Measurements from ENCODE around the gene PTPN1.
A peak's percentile ranks its signal among the peaks of the same experiment; 100 is the strongest.

The PTPN1 gene

GRCh38 chr20:50513169-50514034 lies 3.2 kb downstream of the PTPN1 start:
- Histone ChIP-seq H3K4me3 (ENCODE audit: low read length in 2 of 2) (peak overlapping the region in 1 of 2 donors; percentile 8), H3K4me1 (ENCODE audit: control insufficient read depth in 2 of 2, insufficient read depth in 2 of 2, low read length in 2 of 2) (peaks cover 38 to 51% of the 10 kb centered on the region in 2 donors), H3K27me3 (ENCODE audit: control insufficient read depth in 2 of 2, insufficient read depth in 2 of 2, low read length in 2 of 2) (no peaks in the 10 kb centered on the region), H3K27ac (ENCODE audit: low read depth in 2 of 2, low read length in 2 of 2) (peak overlapping the region in 1 of 2 donors; percentile 44), H3K9ac (ENCODE audit: low read depth in 1 of 2, low read length in 2 of 2) (peak overlapping the region in 1 of 2 donors; percentile 11), H3K36me3 (ENCODE audit: control insufficient read depth in 2 of 2, insufficient read depth in 2 of 2, low read length in 2 of 2) (no peaks in the 10 kb centered on the region), H3K9me3 (ENCODE audit: control insufficient read depth in 2 of 2, low read length in 2 of 2) (no peaks in the 10 kb centered on the region)

- Histone ChIP-seq H3K27me3 (ENCODE audit: control insufficient read depth in 2 of 2, insufficient read depth in 2 of 2, low read length in 2 of 2) (no peaks in the 10 kb centered on the region), H3K4me1 (ENCODE audit: control insufficient read depth in 2 of 2, insufficient read depth in 2 of 2, low read length in 2 of 2) (peaks cover 39 to 56% of the 10 kb centered on the region in 2 donors), H3K9me3 (ENCODE audit: control insufficient read depth in 2 of 2, low read length in 2 of 2) (no peaks in the 10 kb centered on the region), H3K36me3 (ENCODE audit: control insufficient read depth in 2 of 2, insufficient read depth in 2 of 2, low read length in 2 of 2) (no peaks in the 10 kb centered on the region), H3K9ac (ENCODE audit: low read depth in 1 of 2, low read length in 2 of 2) (no peak overlapping the region), H3K27ac (ENCODE audit: low read depth in 2 of 2, low read length in 2 of 2) (peak overlapping the region; percentile 7 to 44), H3K4me3 (ENCODE audit: low read length in 2 of 2) (no peak overlapping the region)
Observed at GRCh38 chr20:50514035-50514337, 3.8 kb downstream of the PTPN1 start.

DNA sequence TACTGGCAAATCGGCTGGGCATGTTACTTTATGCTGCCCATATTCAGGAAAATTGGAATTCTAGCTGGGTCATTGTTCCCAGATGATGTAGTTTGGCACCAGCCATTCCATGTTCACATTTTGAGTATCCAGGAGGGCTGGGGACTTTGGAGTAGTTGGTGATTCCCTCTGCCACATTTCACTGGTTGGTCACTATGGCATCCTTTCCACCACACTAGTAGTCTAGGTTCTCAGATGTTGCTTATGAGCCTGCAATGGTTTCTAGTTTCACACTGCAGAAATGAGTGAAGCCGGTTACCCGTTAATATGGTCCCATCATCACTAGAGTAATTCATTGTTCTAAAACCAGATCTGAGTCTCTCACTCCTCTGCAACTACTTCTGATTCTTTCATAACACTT lies 4.6 kb downstream of the PTPN1 start:
- no peak overlapping the region for H3K4me3 ChIP-seq (ENCODE audit: low read length in 2 of 2)
- H3K36me3 ChIP-seq (ENCODE audit: control insufficient read depth in 2 of 2, insufficient read depth in 2 of 2, low read length in 2 of 2): no peaks in the 10 kb centered on the region
- H3K27me3 ChIP-seq (ENCODE audit: control insufficient read depth in 2 of 2, insufficient read depth in 2 of 2, low read length in 2 of 2): no peaks in the 10 kb centered on the region
- H3K9ac ChIP-seq (ENCODE audit: low read depth in 1 of 2, low read length in 2 of 2): peak overlapping the region in 1 of 2 donors; percentile 15
- H3K4me1 ChIP-seq (ENCODE audit: control insufficient read depth in 2 of 2, insufficient read depth in 2 of 2, low read length in 2 of 2): peaks cover 43 to 59% of the 10 kb centered on the region in 2 donors
- peak overlapping the region in 1 of 2 donors; percentile 19 for H3K27ac ChIP-seq (ENCODE audit: low read depth in 2 of 2, low read length in 2 of 2)
- H3K9me3 ChIP-seq (ENCODE audit: control insufficient read depth in 2 of 2, low read length in 2 of 2): no peaks in the 10 kb centered on the region

- H3K36me3 ChIP-seq (ENCODE audit: control insufficient read depth in 2 of 2, insufficient read depth in 2 of 2, low read length in 2 of 2): no peaks in the 10 kb centered on the region
- no peaks in the 10 kb centered on the region for H3K27me3 ChIP-seq (ENCODE audit: control insufficient read depth in 2 of 2, insufficient read depth in 2 of 2, low read length in 2 of 2)
- no peaks in the 10 kb centered on the region for H3K9me3 ChIP-seq (ENCODE audit: control insufficient read depth in 2 of 2, low read length in 2 of 2)
- peak overlapping the region; percentile 8 to 77 for H3K27ac ChIP-seq (ENCODE audit: low read depth in 2 of 2, low read length in 2 of 2)
- no peak overlapping the region for H3K4me3 ChIP-seq (ENCODE audit: low read length in 2 of 2)
- H3K4me1 ChIP-seq (ENCODE audit: control insufficient read depth in 2 of 2, insufficient read depth in 2 of 2, low read length in 2 of 2): peaks cover 49 to 66% of the 10 kb centered on the region in 2 donors
- H3K9ac ChIP-seq (ENCODE audit: low read depth in 1 of 2, low read length in 2 of 2): peak overlapping the region in 1 of 2 donors; percentile 11
Observed at GRCh38 chr20:50515471-50516106, 5.4 kb downstream of the PTPN1 start.

- Histone ChIP-seq H3K27ac (ENCODE audit: low read depth in 2 of 2, low read length in 2 of 2) (peak overlapping the region; percentile 74 to 77), H3K36me3 (ENCODE audit: control insufficient read depth in 2 of 2, insufficient read depth in 2 of 2, low read length in 2 of 2) (no peaks in the 10 kb centered on the region)
Observed at GRCh38 chr20:50516180-50516934, 6.2 kb downstream of the PTPN1 start.

GRCh38 chr20:50516935-50517816 lies 7.0 kb downstream of the PTPN1 start:
- peaks cover 54 to 69% of the 10 kb centered on the region in 2 donors for H3K4me1 ChIP-seq (ENCODE audit: control insufficient read depth in 2 of 2, insufficient read depth in 2 of 2, low read length in 2 of 2)
- H3K4me3 ChIP-seq (ENCODE audit: low read length in 2 of 2): peak overlapping the region; percentile 18 to 23
- H3K9me3 ChIP-seq (ENCODE audit: control insufficient read depth in 2 of 2, low read length in 2 of 2): no peaks in the 10 kb centered on the region
- H3K27me3 ChIP-seq (ENCODE audit: control insufficient read depth in 2 of 2, insufficient read depth in 2 of 2, low read length in 2 of 2): no peaks in the 10 kb centered on the region
- H3K27ac ChIP-seq (ENCODE audit: low read depth in 2 of 2, low read length in 2 of 2): peak overlapping the region; percentile 74 to 77
- H3K9ac ChIP-seq (ENCODE audit: low read depth in 1 of 2, low read length in 2 of 2): peak overlapping the region in 1 of 2 donors; percentile 36
- no peaks in the 10 kb centered on the region for H3K36me3 ChIP-seq (ENCODE audit: control insufficient read depth in 2 of 2, insufficient read depth in 2 of 2, low read length in 2 of 2)

More at GRCh38 chr20:50516180-50516934, 6.2 kb downstream of the PTPN1 start:
- Histone ChIP-seq H3K4me3 (ENCODE audit: low read length in 2 of 2) (peak overlapping the region in 1 of 2 donors; percentile 23), H3K9me3 (ENCODE audit: control insufficient read depth in 2 of 2, low read length in 2 of 2) (no peaks in the 10 kb centered on the region), H3K9ac (ENCODE audit: low read depth in 1 of 2, low read length in 2 of 2) (peak overlapping the region in 1 of 2 donors; percentile 11), H3K27me3 (ENCODE audit: control insufficient read depth in 2 of 2, insufficient read depth in 2 of 2, low read length in 2 of 2) (no peaks in the 10 kb centered on the region), H3K4me1 (ENCODE audit: control insufficient read depth in 2 of 2, insufficient read depth in 2 of 2, low read length in 2 of 2) (peaks cover 51 to 65% of the 10 kb centered on the region in 2 donors)

GRCh38 chr20:50517817-50518154 lies 7.6 kb downstream of the PTPN1 start:
- peaks cover 59 to 72% of the 10 kb centered on the region in 2 donors for H3K4me1 ChIP-seq (ENCODE audit: control insufficient read depth in 2 of 2, insufficient read depth in 2 of 2, low read length in 2 of 2)
- no peaks in the 10 kb centered on the region for H3K27me3 ChIP-seq (ENCODE audit: control insufficient read depth in 2 of 2, insufficient read depth in 2 of 2, low read length in 2 of 2)
- H3K4me3 ChIP-seq (ENCODE audit: low read length in 2 of 2): peak overlapping the region; percentile 6 to 18
- H3K9me3 ChIP-seq (ENCODE audit: control insufficient read depth in 2 of 2, low read length in 2 of 2): no peaks in the 10 kb centered on the region
- H3K27ac ChIP-seq (ENCODE audit: low read depth in 2 of 2, low read length in 2 of 2): peak overlapping the region; percentile 74 to 77
- H3K36me3 ChIP-seq (ENCODE audit: control insufficient read depth in 2 of 2, insufficient read depth in 2 of 2, low read length in 2 of 2): no peaks in the 10 kb centered on the region
- peak overlapping the region; percentile 36 to 43 for H3K9ac ChIP-seq (ENCODE audit: low read depth in 1 of 2, low read length in 2 of 2)

GRCh38 chr20:50518270-50518721 lies 8.1 kb downstream of the PTPN1 start:
- H3K4me3 ChIP-seq (ENCODE audit: low read length in 2 of 2): peak overlapping the region in 1 of 2 donors; percentile 8
- H3K36me3 ChIP-seq (ENCODE audit: control insufficient read depth in 2 of 2, insufficient read depth in 2 of 2, low read length in 2 of 2): no peaks in the 10 kb centered on the region
- H3K9ac ChIP-seq (ENCODE audit: low read depth in 1 of 2, low read length in 2 of 2): peak overlapping the region; percentile 36 to 43
- H3K4me1 ChIP-seq (ENCODE audit: control insufficient read depth in 2 of 2, insufficient read depth in 2 of 2, low read length in 2 of 2): peaks cover 63 to 67% of the 10 kb centered on the region in 2 donors
- H3K9me3 ChIP-seq (ENCODE audit: control insufficient read depth in 2 of 2, low read length in 2 of 2): no peaks in the 10 kb centered on the region
- peak overlapping the region; percentile 74 to 77 for H3K27ac ChIP-seq (ENCODE audit: low read depth in 2 of 2, low read length in 2 of 2)
- no peaks in the 10 kb centered on the region for H3K27me3 ChIP-seq (ENCODE audit: control insufficient read depth in 2 of 2, insufficient read depth in 2 of 2, low read length in 2 of 2)

- H3K9ac ChIP-seq (ENCODE audit: low read depth in 1 of 2, low read length in 2 of 2): peak overlapping the region in 1 of 2 donors; percentile 6
- no peaks in the 10 kb centered on the region for H3K27me3 ChIP-seq (ENCODE audit: control insufficient read depth in 2 of 2, insufficient read depth in 2 of 2, low read length in 2 of 2)
- peak overlapping the region; percentile 74 to 77 for H3K27ac ChIP-seq (ENCODE audit: low read depth in 2 of 2, low read length in 2 of 2)
- H3K9me3 ChIP-seq (ENCODE audit: control insufficient read depth in 2 of 2, low read length in 2 of 2): no peaks in the 10 kb centered on the region
- H3K4me1 ChIP-seq (ENCODE audit: control insufficient read depth in 2 of 2, insufficient read depth in 2 of 2, low read length in 2 of 2): peaks cover 66 to 67% of the 10 kb centered on the region in 2 donors
- peak overlapping the region; percentile 19 to 41 for H3K4me3 ChIP-seq (ENCODE audit: low read length in 2 of 2)
- no peaks in the 10 kb centered on the region for H3K36me3 ChIP-seq (ENCODE audit: control insufficient read depth in 2 of 2, insufficient read depth in 2 of 2, low read length in 2 of 2)
Observed at GRCh38 chr20:50519036-50519762, 9.0 kb downstream of the PTPN1 start.

All from mucosa of rectum (tissue), 2 donors.